Neural cell (in vitro differentiated cells): ENCODE measurements around the gene ZNF483.

Experiments used
- CTCF ChIP-seq: fragments of 450-650 bp; IDR thresholded peaks from 2 replicates; pipeline ENCODE4 v1.5.1; 2014; ENCODE audit warnings: antibody characterized with exemption, mild to moderate bottlenecking, moderate library complexity; ENCODE audit not compliant: poor library complexity, severe bottlenecking
- EZH2 ChIP-seq: fragments of 200-600, 300-800 bp; shearing (Covaris generic), sonication (generic); IDR thresholded peaks from 2 replicates; pipeline ENCODE4 v1.6.1; 2014; ENCODE audit warnings: antibody characterized with exemption, low read length, borderline replicate concordance, mild to moderate bottlenecking; ENCODE audit not compliant: insufficient read depth, poor library complexity, severe bottlenecking
- POLR2AphosphoS5 ChIP-seq: IDR thresholded peaks from 2 replicates; pipeline ENCODE4 v1.6.1; 2012
- RAD21 ChIP-seq: fragments of 450-650 bp; conservative IDR thresholded peaks from 2 replicates; pipeline ENCODE4 v1.6.1; 2014; ENCODE audit warnings: antibody characterized with exemption, mild to moderate bottlenecking, moderate library complexity
- REST ChIP-seq: IDR thresholded peaks from 2 replicates; pipeline ENCODE4 v1.6.1; 2012; ENCODE audit warnings: borderline replicate concordance
- SMC3 ChIP-seq: fragments of 450-650 bp; conservative IDR thresholded peaks from 2 replicates; pipeline ENCODE4 v1.6.1; 2014; ENCODE audit warnings: antibody characterized with exemption, mild to moderate bottlenecking, moderate library complexity; ENCODE audit not compliant: poor library complexity
- TAF1 ChIP-seq: IDR thresholded peaks from 2 replicates; pipeline ENCODE4 v1.6.1; 2012; ENCODE audit warnings: low read depth

GRCh38 chr9:111559000-111559610 lies 34.1 kb downstream of the ZNF483 start:
- TF ChIP-seq REST (no peak), POLR2AphosphoS5 (no peak), CTCF (no peak), EZH2 (no peak), TAF1 (no peak), SMC3 (no peak), RAD21 (no peak)
